ENCODE measurements around the gene LRRC14B.

LRRC14B gene

DNA sequence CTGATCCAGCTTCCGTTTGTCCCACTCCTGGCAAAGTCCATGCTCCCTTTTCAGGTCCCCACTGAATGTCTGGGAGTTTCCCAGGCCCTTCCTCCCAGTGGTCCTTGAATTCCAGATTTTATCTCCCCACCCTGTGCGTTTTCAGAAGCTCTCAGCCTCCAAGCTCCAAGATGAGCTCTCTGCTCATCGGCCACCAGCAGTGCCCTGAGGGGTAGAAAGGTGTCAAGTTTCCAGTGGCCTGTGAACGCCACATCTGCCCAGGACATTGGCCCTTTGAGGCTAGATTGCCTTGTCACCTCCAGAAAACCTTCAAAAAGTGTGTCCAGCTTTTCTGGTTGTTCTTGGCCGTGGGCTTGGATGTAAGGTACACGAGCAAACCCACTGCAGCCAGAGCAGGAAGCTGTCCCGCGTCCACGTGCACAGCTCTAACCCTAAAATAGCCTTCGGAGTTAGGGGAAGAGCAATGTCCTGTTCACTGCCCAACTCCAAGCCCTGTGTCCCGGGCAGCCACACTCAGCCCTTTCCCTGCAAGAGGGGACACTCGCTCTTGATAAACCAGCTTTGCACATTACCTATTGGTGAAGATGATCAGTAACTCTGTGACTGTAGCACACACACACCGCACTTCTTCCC, 10.9 kb upstream of the LRRC14B start:
- Histone ChIP-seq H3K4me3 (replicated peaks; ENCODE audit: insufficient read depth, low read length) (no peak overlapping the region), H3K27me3 (ENCODE audit: insufficient read depth, poor library complexity, severe bottlenecking) (peaks cover 4% of the 10 kb centered on the region), H3K27ac (replicated peaks) (no peak overlapping the region)
- no peak for DNase-seq (ENCODE audit: low read depth in 1 of 2, low spot score in 1 of 2)
- TF ChIP-seq REST (IDR thresholded peaks at IDR 0.05; ENCODE audit: insufficient replicate concordance, low read depth) = no peak
- no peak for TF ChIP-seq POLR2AphosphoS5 (IDR thresholded peaks at IDR 0.05; ENCODE audit: low read depth)
- TF ChIP-seq GABPA (IDR thresholded peaks at IDR 0.05; ENCODE audit: low read depth) = no peak
- TF ChIP-seq CTCF (IDR thresholded peaks at IDR 0.05; ENCODE audit: insufficient read depth, low read length) = no peak
- no peak for TF ChIP-seq SPI1 (IDR thresholded peaks at IDR 0.05; ENCODE audit: borderline replicate concordance, low read depth)

DNA sequence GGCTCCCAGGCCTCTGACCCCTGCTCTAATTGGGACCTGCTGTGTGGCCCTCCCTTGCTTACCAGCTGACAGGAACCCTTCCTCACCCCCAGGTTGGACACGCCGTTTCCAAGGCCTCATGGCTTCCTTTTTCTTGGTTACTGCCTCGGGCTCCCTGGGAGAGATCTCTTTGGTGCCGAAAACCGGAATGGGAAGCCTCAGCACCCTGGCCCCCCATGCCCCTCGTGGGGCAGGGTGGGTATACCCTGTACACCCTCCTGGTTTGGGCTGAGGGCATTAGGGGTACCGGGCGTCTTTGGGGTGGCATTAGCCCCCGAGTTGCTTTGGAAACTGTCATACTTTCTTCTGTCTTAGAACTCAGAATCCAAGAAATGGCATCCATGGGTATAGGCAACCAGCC, 10.1 kb upstream of the LRRC14B start:
- peaks cover 4% of the 10 kb centered on the region for H3K27me3 ChIP-seq (ENCODE audit: insufficient read depth, poor library complexity, severe bottlenecking)
- no peak overlapping the region for H3K4me3 ChIP-seq (replicated peaks; ENCODE audit: insufficient read depth, low read length)
- DNase-seq (ENCODE audit: low read depth in 1 of 2, low spot score in 1 of 2) = no peak
- TF ChIP-seq CTCF (IDR thresholded peaks at IDR 0.05; ENCODE audit: insufficient read depth, low read length) (no peak), REST (IDR thresholded peaks at IDR 0.05; ENCODE audit: insufficient replicate concordance, low read depth) (no peak), POLR2AphosphoS5 (IDR thresholded peaks at IDR 0.05; ENCODE audit: low read depth) (no peak), GABPA (IDR thresholded peaks at IDR 0.05; ENCODE audit: low read depth) (no peak), SPI1 (IDR thresholded peaks at IDR 0.05; ENCODE audit: borderline replicate concordance, low read depth) (no peak)
- H3K27ac ChIP-seq (replicated peaks) = no peak overlapping the region

DNA sequence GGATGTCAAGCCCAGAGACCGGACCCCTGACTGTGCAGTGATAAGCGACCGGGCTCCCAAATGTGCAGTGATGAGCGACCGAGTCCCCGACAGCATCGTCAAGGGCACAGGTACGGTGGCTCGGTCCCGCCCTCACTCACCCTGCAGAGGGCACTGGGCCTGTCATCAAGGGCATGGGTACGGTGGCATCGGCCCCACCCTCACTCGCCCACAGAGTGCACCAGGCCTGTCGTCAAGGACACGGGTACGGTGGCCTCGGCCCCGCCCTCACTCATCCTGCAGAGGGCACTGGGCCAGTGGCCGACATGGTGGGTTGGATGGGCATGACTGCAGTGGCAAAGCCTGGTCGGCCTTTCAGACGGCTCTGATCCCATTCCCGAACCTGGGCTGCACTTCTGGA, 9.7 kb upstream of the LRRC14B start:
- Histone ChIP-seq H3K27me3 (ENCODE audit: insufficient read depth, poor library complexity, severe bottlenecking) (peaks cover 4% of the 10 kb centered on the region), H3K4me3 (replicated peaks; ENCODE audit: insufficient read depth, low read length) (no peak overlapping the region), H3K27ac (replicated peaks) (no peak overlapping the region)
- DNase-seq (ENCODE audit: low read depth in 1 of 2, low spot score in 1 of 2) = no peak
- no peak for TF ChIP-seq CTCF (IDR thresholded peaks at IDR 0.05; ENCODE audit: insufficient read depth, low read length)

DNA sequence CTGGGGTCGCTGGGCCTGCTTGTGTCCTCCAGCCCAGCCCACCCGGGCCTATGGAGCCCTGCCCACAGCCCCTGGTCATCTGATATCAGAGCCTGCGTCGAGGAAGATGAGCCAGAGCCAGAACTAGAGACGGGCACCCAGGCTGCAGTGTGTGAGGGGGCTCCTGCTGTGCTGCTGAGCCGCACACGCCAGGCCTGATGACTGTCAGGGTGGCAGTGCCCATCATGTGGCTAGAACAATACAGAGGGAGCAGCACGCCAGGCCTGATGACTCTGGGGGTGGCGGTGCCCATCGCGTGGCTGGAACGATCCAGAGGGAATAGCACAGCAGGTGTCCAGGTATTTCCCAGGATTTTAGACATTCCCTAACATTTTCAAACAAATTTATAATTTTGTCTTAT, 9.2 kb upstream of the LRRC14B start:
- TF ChIP-seq SPI1 (IDR thresholded peaks at IDR 0.05; ENCODE audit: borderline replicate concordance, low read depth) (no peak), REST (IDR thresholded peaks at IDR 0.05; ENCODE audit: insufficient replicate concordance, low read depth) (no peak), CTCF (IDR thresholded peaks at IDR 0.05; ENCODE audit: insufficient read depth, low read length) (no peak), POLR2AphosphoS5 (IDR thresholded peaks at IDR 0.05; ENCODE audit: low read depth) (no peak), GABPA (IDR thresholded peaks at IDR 0.05; ENCODE audit: low read depth) (no peak)
- Histone ChIP-seq H3K4me3 (replicated peaks; ENCODE audit: insufficient read depth, low read length) (no peak overlapping the region), H3K27me3 (ENCODE audit: insufficient read depth, poor library complexity, severe bottlenecking) (peaks cover 4% of the 10 kb centered on the region), H3K27ac (replicated peaks) (no peak overlapping the region)
- DNase-seq (ENCODE audit: low read depth in 1 of 2, low spot score in 1 of 2) = no peak

All from HL-60 (cell line).